HepG2 (cell line): ENCODE data around the gene NDUFAF3. TPM values are rescaled to one million over a fixed set of nuclear protein-coding genes. Genes with fewer than 3 reads are reported as not detected.
A peak's percentile ranks its signal among the peaks of the same experiment; 100 is the strongest.

Experiments
- ARID4A ChIP-seq: sonication (generic); formaldehyde crosslinking; IDR thresholded peaks from 2 replicates; pipeline ENCODE4 v1.5.0; 2020; ENCODE audit warnings: mild to moderate bottlenecking, missing genetic modification reagents, borderline replicate concordance
- ARNT2 ChIP-seq: sonication (generic); formaldehyde crosslinking; IDR thresholded peaks from 2 replicates; pipeline ENCODE4 v1.8.0; 2022; ENCODE audit warnings: mild to moderate bottlenecking, low read depth, missing genetic modification reagents, moderate library complexity
- CHD2 ChIP-seq: IDR thresholded peaks from 2 replicates; pipeline ENCODE4 v1.6.1; 2011; ENCODE audit warnings: low read depth, low read length, improper control_type of control experiment
- HCFC1 ChIP-seq: fragments of 150-350 bp; IDR thresholded peaks from 2 replicates; pipeline ENCODE4 v1.6.1; 2014; ENCODE audit warnings: low read depth, low read length
- NR2F1 ChIP-seq, 2 experiments: fragments of 450-650 bp in 1 of 2; formaldehyde crosslinking in 1 of 2; IDR thresholded peaks; 2 replicates each; pipeline versions ENCODE4 v1.5.0 to v1.6.1; 2016 to 2020; ENCODE audit warnings: mild to moderate bottlenecking in 1 of 2, missing compliant biosample characterization in 1 of 2, missing genetic modification reagents in 1 of 2, moderate library complexity in 1 of 2
- PHF20 ChIP-seq: sonication (generic); formaldehyde crosslinking; IDR thresholded peaks from 2 replicates; pipeline ENCODE4 v1.5.0; 2020; ENCODE audit warnings: mild to moderate bottlenecking, missing genetic modification reagents
- POLR2AphosphoS5 ChIP-seq: IDR thresholded peaks from 2 replicates; pipeline ENCODE4 v1.6.1; 2012; ENCODE audit warnings: low read depth, low read length
- SNAPC4 ChIP-seq: sonication (generic); formaldehyde crosslinking; IDR thresholded peaks from 2 replicates; pipeline ENCODE4 v1.4.0; 2020; ENCODE audit warnings: mild to moderate bottlenecking, missing genetic modification reagents
- TEAD3 ChIP-seq: optimal IDR thresholded peaks from 2 replicates; pipeline ENCODE3; 2016; ENCODE audit warnings: borderline replicate concordance
- ZFP36L1 ChIP-seq: sonication (generic); formaldehyde crosslinking; IDR thresholded peaks from 2 replicates; pipeline ENCODE4 v1.8.0; 2022; ENCODE audit warnings: mild to moderate bottlenecking, missing genetic modification reagents, moderate library complexity
- ZNF264 ChIP-seq: sonication (generic); formaldehyde crosslinking; IDR thresholded peaks from 2 replicates; pipeline ENCODE4 v1.4.0; 2020; ENCODE audit warnings: missing genetic modification reagents
- ZNF512B ChIP-seq: sonication (generic); formaldehyde crosslinking; IDR thresholded peaks from 2 replicates; pipeline ENCODE4 v1.5.1; 2020; ENCODE audit warnings: missing genetic modification reagents, mild to moderate bottlenecking, borderline replicate concordance
- ZNF543 ChIP-seq: sonication (generic); formaldehyde crosslinking; IDR thresholded peaks from 2 replicates; pipeline ENCODE4 v1.4.0; 2020; ENCODE audit warnings: mild to moderate bottlenecking, missing genetic modification reagents
- ZNF576 ChIP-seq: sonication (generic); formaldehyde crosslinking; IDR thresholded peaks from 2 replicates; pipeline ENCODE4 v1.4.0; 2020; ENCODE audit warnings: mild to moderate bottlenecking, missing genetic modification reagents
- polyA plus RNA-seq, 8 experiments: library from polyadenylated mRNA; depleted of rRNA in 3 of 8; stranded (reverse) in 7 of 8; unstranded in 1 of 8; fragments of >200 nt; fragmentation: Illumina TruSeq in 4 of 8; extraction: Trizol in 4 of 8; gene quantifications; 2 replicates each; pipeline versions ENCODE4 v1.2.1 to v1.2.3, GENCODE V29; 2011 to 2016; ENCODE audit warnings: low read depth in 4 of 8, missing spikeins in 1 of 8, mixed read lengths in 1 of 8; ENCODE audit not compliant: insufficient read depth in 1 of 8
- total RNA-seq, 5 experiments: library from RNA; depleted of rRNA; stranded (reverse); fragments of >200 nt; fragmentation: Illumina TruSeq; extraction: Trizol; gene quantifications; 2 replicates each; pipeline ENCODE4 v1.2.3, GENCODE V29; 2016; ENCODE audit warnings: low read depth in 1 of 5

Gene NDUFAF3
- total and polyA plus RNA-seq, 2 of the 13 experiments (the other 11 are each of a cell fraction or from before 2014, with no cell fraction given): 39.0 to 50.0 TPM

- TF ChIP-seq ZNF512B (CRISPR knock-in tag) (no peak; the same call in 1 of the 2 replicates), ZFP36L1 (CRISPR knock-in tag) (peak; percentile 85; the same call in 1 of the 2 replicates), PHF20 (CRISPR knock-in tag) (peak; percentile 83), CHD2 (0 out of 2 replicates have a peak, but pooled peaks have one; percentile 23), POLR2AphosphoS5 (peak; percentile 98), NR2F1 (CRISPR knock-in tag; IDR thresholded peaks at IDR 0.05) (peak; percentile 21 to 25; a peak in 1 of 4 replicates), ZNF576 (CRISPR knock-in tag) (peak; percentile 70; the same call in 1 of the 2 replicates), ARID4A (CRISPR knock-in tag) (peak; percentile 96), ZNF264 (CRISPR knock-in tag) (peak; percentile 45; the same call in 1 of the 2 replicates), SNAPC4 (peak; percentile 90), HCFC1 (peak; percentile 46; the same call in 1 of the 2 replicates), ARNT2 (CRISPR knock-in tag) (peak; percentile 95), TEAD3 (peak; percentile 69), ZNF543 (CRISPR knock-in tag) (peak; percentile 76; the same call in 1 of the 2 replicates)
Measured at GRCh38 chr3:49028673-49029562, 7.0 kb downstream of the NDUFAF3 start, which contains the start of gene IMPDH2 (continued).
